RWPE1 (cell line): ENCODE data around the gene RPRD1A.

ENCODE experiments used
- CTCF ChIA-PET: fragments of 350-600 bp; sonication (Branson Sonifier 250); formaldehyde crosslinking; extraction: SDS; loops from one replicate; lab custom pipeline; 2021; lab: Yijun Ruan, JAX
- POLR2A ChIA-PET: fragments of 400-600 bp; formaldehyde crosslinking; extraction: SDS; loops from one replicate; lab custom pipeline; 2020; ENCODE audit warnings: antibody characterized with exemption; ENCODE audit not compliant: low non-redundant PET; lab: Yijun Ruan, JAX
- DNase-seq: peaks from one replicate; pipeline ENCODE4 v3.0.0; 2012; ENCODE audit warnings: low spot score
- H3K27ac ChIP-seq: fragments of 450-650 bp; 2 replicates; pipeline ENCODE4 v1.5.1; 2017
- CTCF ChIP-seq: fragments of 450-650 bp; conservative IDR thresholded peaks from 2 replicates; pipeline ENCODE4 v1.5.1; 2017; ENCODE audit warnings: low read depth, mild to moderate bottlenecking

RPRD1A gene

GRCh38 chr18:36051760-36052159 is 15.6 kb downstream of the RPRD1A start:
- no peak overlapping the region for H3K27ac ChIP-seq
- TF ChIP-seq CTCF: no peak
- POLR2A ChIA-PET: no interaction called here
- no peak for DNase-seq
- CTCF ChIA-PET: no interaction called here

GRCh38 chr18:36050479-36050878 is 16.9 kb downstream of the RPRD1A start:
- ChIA-PET CTCF (no interaction called here), POLR2A (no interaction called here)
- no peak overlapping the region for H3K27ac ChIP-seq
- DNase-seq: no peak
- no peak for TF ChIP-seq CTCF

GRCh38 chr18:36047521-36047920 is 19.8 kb downstream of the RPRD1A start:
- ChIA-PET CTCF (no interaction called here), POLR2A (no interaction called here)
- no peak overlapping the region for H3K27ac ChIP-seq
- TF ChIP-seq CTCF: no peak
- no peak for DNase-seq

- CTCF ChIA-PET: no interaction called here
- POLR2A ChIA-PET: no interaction called here
- no peak for TF ChIP-seq CTCF
- no peak for DNase-seq
- no peak overlapping the region for H3K27ac ChIP-seq
Observed at GRCh38 chr18:36046898-36047297, 20.5 kb downstream of the RPRD1A start.

GRCh38 chr18:36045241-36045991 is 21.9 kb downstream of the RPRD1A start:
- TF ChIP-seq CTCF: no peak
- CTCF ChIA-PET: no interaction called here
- POLR2A ChIA-PET: no interaction called here

GRCh38 chr18:36043153-36043552 is 24.2 kb downstream of the RPRD1A start:
- TF ChIP-seq CTCF: no peak
- ChIA-PET CTCF (no interaction called here), POLR2A (no interaction called here)
- no peak for DNase-seq
- no peak overlapping the region for H3K27ac ChIP-seq

More at GRCh38 chr18:36045241-36045991, 21.9 kb downstream of the RPRD1A start:
- no peak overlapping the region for H3K27ac ChIP-seq
- no peak for DNase-seq
